NCI-H526 treated with DMSO at 0.1 percent for 48 hours (cell line): ENCODE results near the gene GIMAP6.
"Not testable (repeated sequence)": the region's sequence is repeated elsewhere in the genome, so short reads cannot be mapped to it uniquely, and the experiment has no call there.

Experiments used
- DNase-seq: peaks from one replicate; lab custom pipeline; 2025; lab: John Stamatoyannopoulos, UW

Gene GIMAP6

GRCh38 chr7:150585199-150585598, 47.0 kb downstream of the GIMAP6 start:
- DNase-seq: no peak

GRCh38 chr7:150580638-150581394, 51.4 kb downstream of the GIMAP6 start:
- no peak for DNase-seq

DNA sequence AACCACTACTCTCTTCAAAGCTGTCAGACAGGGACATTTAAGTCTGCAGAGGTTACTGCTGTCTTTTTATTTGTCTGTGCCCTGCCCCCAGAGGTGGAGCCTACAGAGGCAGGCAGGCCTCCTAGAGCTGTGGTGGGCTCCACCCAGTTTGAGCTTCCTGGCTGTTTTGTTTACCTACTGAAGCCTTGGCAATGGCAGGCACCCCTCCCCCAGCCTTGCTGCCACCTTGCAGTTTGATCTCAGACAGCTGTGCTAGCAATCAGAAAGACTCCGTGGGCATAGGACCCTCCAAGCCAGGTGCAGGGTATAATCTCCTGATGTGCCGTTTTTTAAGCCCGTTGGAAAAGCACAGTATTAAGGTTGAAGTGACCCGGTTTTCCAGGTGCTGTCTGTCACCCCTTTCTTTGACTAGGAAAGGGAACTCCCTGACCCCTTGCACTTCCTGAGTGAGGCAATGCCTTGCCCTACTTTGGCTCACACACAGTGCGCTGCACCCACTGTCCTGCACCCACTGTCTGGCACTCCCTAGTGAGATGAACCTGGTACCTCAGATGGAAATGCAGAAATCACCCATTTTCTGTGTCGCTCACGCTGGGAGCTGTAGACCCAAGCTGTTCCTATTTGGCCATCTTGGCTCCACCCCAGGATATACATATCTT, 52.1 kb downstream of the GIMAP6 start:
- DNase-seq: not testable (repeated sequence)
